HepG2 (cell line): ENCODE data around the gene EID3. TPM values are rescaled to one million over a fixed set of nuclear protein-coding genes. Genes with fewer than 3 reads are reported as not detected.
A peak's percentile ranks its signal among the peaks of the same experiment; 100 is the strongest.

Source experiments
- ATAC-seq: fragments of 200-7000 bp; cut with Tn5 transposase; 3 replicates; pipeline ENCODE4 v1.9.1; 2020; ENCODE audit warnings: mild to moderate bottlenecking, moderate library complexity
- BruUV-seq: library from RNA; stranded (reverse); fragments of 400-500 nt; replicated peaks from 2 replicates; lab custom pipeline; 2021; lab: Mats Ljungman, UMichigan
- CTCF ChIA-PET: fragments of 300-600 bp; formaldehyde crosslinking; extraction: SDS; loops from one replicate; lab custom pipeline; 2021; ENCODE audit warnings: low total read pairs, inconsistent platforms, low intra/inter-chr PET ratio; lab: Yijun Ruan, JAX
- POLR2A ChIA-PET: fragments of 350-600 bp; sonication (Branson Sonifier 250); formaldehyde crosslinking; loops from one replicate; lab custom pipeline; 2020; ENCODE audit warnings: antibody characterized with exemption, inconsistent platforms; lab: Yijun Ruan, JAX
- DNase-seq: peaks from one replicate; pipeline ENCODE4 v3.0.0-alpha.2; 2015; ENCODE audit warnings: low spot score
- FAIRE-seq: peaks from 3 replicates; lab custom pipeline; 2011; peaks lifted over from hg19 to GRCh38; lab: Jason Lieb, UNC
- H2AFZ ChIP-seq: one replicate; pipeline ENCODE4 v1.6.1; 2011; ENCODE audit warnings: low read length, inconsistent platforms
- H3K27ac ChIP-seq: fragments of 300-600 bp; 3 replicates; pipeline ENCODE4 v1.8.0; 2011; ENCODE audit warnings: mixed run types, mild to moderate bottlenecking, mixed read lengths, low read length, inconsistent platforms; ENCODE audit not compliant: insufficient read depth; ENCODE audit errors: extremely low read length
- H3K27me3 ChIP-seq, 2 experiments: fragments of 200-600 bp in 1 of 2; 2 replicates in 1 of 2; 3 replicates in 1 of 2; pipeline versions ENCODE4 v1.6.0 to v1.8.0; 2011; ENCODE audit warnings: low read length in 2 of 2, mild to moderate bottlenecking in 2 of 2, moderate library complexity in 2 of 2, inconsistent platforms in 1 of 2; ENCODE audit not compliant: insufficient read depth in 2 of 2, control insufficient read depth in 1 of 2
- H3K36me3 ChIP-seq, 2 experiments: fragments of 200-600 bp in 1 of 2; replicated peaks in 1 of 2; 2 replicates in 1 of 2; 3 replicates in 1 of 2; pipeline versions ENCODE4 v1.5.1 to v1.8.0; 2011; ENCODE audit warnings: low read length in 2 of 2, inconsistent platforms in 1 of 2; ENCODE audit not compliant: insufficient read depth in 2 of 2, control insufficient read depth in 1 of 2
- H3K4me1 ChIP-seq: 2 replicates; pipeline ENCODE4 v1.5.1; 2012; ENCODE audit warnings: low read length, inconsistent platforms; ENCODE audit not compliant: insufficient read depth
- H3K4me2 ChIP-seq: 2 replicates; pipeline ENCODE4 v1.6.0; 2011; ENCODE audit warnings: low read depth, low read length, inconsistent platforms
- H3K4me3 ChIP-seq, 3 experiments: fragments of 200-600 bp in 1 of 3; sonication (generic), shearing (Covaris generic) in 1 of 3; replicated peaks in 1 of 3; 2 replicates each; pipeline ENCODE4 v1.5.1; 2011 to 2016; ENCODE audit warnings: low read length in 3 of 3, inconsistent platforms in 2 of 3, low read depth in 2 of 3, mild to moderate bottlenecking in 2 of 3, control low read depth in 1 of 3, mixed read lengths in 1 of 3; ENCODE audit not compliant: insufficient read depth in 1 of 3
- H3K79me2 ChIP-seq: one replicate; pipeline ENCODE4 v1.6.1; 2011; ENCODE audit warnings: low read length, inconsistent platforms; ENCODE audit not compliant: insufficient read depth
- H3K9ac ChIP-seq: 2 replicates; pipeline ENCODE4 v1.6.0; 2011; ENCODE audit warnings: mild to moderate bottlenecking, low read depth, low read length, inconsistent platforms; ENCODE audit not compliant: insufficient read depth
- H3K9me3 ChIP-seq: 2 replicates; pipeline ENCODE4 v1.5.1; 2012; ENCODE audit warnings: mild to moderate bottlenecking, low read length
- H4K20me1 ChIP-seq: 2 replicates; pipeline ENCODE4 v1.6.0; 2011; ENCODE audit warnings: inconsistent platforms, mild to moderate bottlenecking, low read length, moderate library complexity; ENCODE audit not compliant: insufficient read depth
- NR3C1 ChIP-seq: sonication (generic); formaldehyde crosslinking; IDR thresholded peaks from 2 replicates; pipeline ENCODE4 v1.4.0; 2020; ENCODE audit warnings: missing genetic modification reagents
- RNF2 ChIP-seq: fragments of 450-650 bp; conservative IDR thresholded peaks from 2 replicates; pipeline ENCODE4 v1.6.1; 2016; ENCODE audit warnings: low read depth
- SIN3B ChIP-seq: fragments of 150-350 bp; IDR thresholded peaks from 2 replicates; pipeline ENCODE4 v1.6.1; 2014; ENCODE audit warnings: low read length
- ZNF556 ChIP-seq: sonication (generic); formaldehyde crosslinking; IDR thresholded peaks from 2 replicates; pipeline ENCODE4 v1.4.0; 2020; ENCODE audit warnings: mild to moderate bottlenecking, missing genetic modification reagents, borderline replicate concordance
- ZNF646 ChIP-seq: sonication (generic); formaldehyde crosslinking; IDR thresholded peaks from 2 replicates; pipeline ENCODE4 v1.9.0; 2021; ENCODE audit warnings: mild to moderate bottlenecking, missing genetic modification reagents
- WGBS: methylation state at CpG from one replicate; pipeline ENCODE4 v1.1.6; 2017; ENCODE audit warnings: low lambda C conversion rate; 5-methylcytosine and 5-hydroxymethylcytosine counted together
- in situ Hi-C: cut with HindIII; loops from 2 replicates; pipeline ENCODE4 v1.10.0; 2017; ENCODE audit warnings: low pct_unique_long_range_greater_than_20kb; ENCODE audit not compliant: extremely low pct_ligation_motif_present
- intact Hi-C: fragments of 100-400 bp; cut with micrococcal nuclease; formaldehyde crosslinking; loops from one replicate; pipeline ENCODE4 v1.10.0; 2022; ENCODE audit not compliant: unreplicated experiment
- polyA plus RNA-seq, 8 experiments: library from polyadenylated mRNA; depleted of rRNA in 3 of 8; stranded (reverse) in 7 of 8; unstranded in 1 of 8; fragments of >200 nt; fragmentation: Illumina TruSeq in 4 of 8; extraction: Trizol in 4 of 8; gene quantifications; 2 replicates each; pipeline versions ENCODE4 v1.2.1 to v1.2.3, GENCODE V29; 2011 to 2016; ENCODE audit warnings: low read depth in 4 of 8, missing spikeins in 1 of 8, mixed read lengths in 1 of 8; ENCODE audit not compliant: insufficient read depth in 1 of 8
- total RNA-seq, 5 experiments: library from RNA; depleted of rRNA; stranded (reverse); fragments of >200 nt; fragmentation: Illumina TruSeq; extraction: Trizol; gene quantifications; 2 replicates each; pipeline ENCODE4 v1.2.3, GENCODE V29; 2016; ENCODE audit warnings: low read depth in 1 of 5

EID3 gene
- total and polyA plus RNA-seq, 2 of the 13 experiments (the other 11 are each of a cell fraction or from before 2014, with no cell fraction given): 0.38 to 4.5 TPM

GRCh38 chr12:104275689-104276088, 27.9 kb upstream of the EID3 start:
- Histone ChIP-seq H3K27me3 (no peaks in the 10 kb centered on the region), H2AFZ (peak overlapping the region; percentile 76), H3K27ac (no peak overlapping the region), H3K36me3 (no peaks in the 10 kb centered on the region), H3K4me2 (peak overlapping the region; percentile 80), H3K79me2 (no peaks in the 10 kb centered on the region), H3K9me3 (no peaks in the 10 kb centered on the region), H3K4me1 (peaks cover 28% of the 10 kb centered on the region), H3K4me3 (peak overlapping the region in 2 of 3 experiments; percentile 62 to 65; a peak in 5 of 6 replicates), H3K9ac (no peak overlapping the region), H4K20me1 (no peaks in the 10 kb centered on the region)
- in situ Hi-C loops: no loop called here
- POLR2A ChIA-PET: interaction anchor here (1.9 to 2.6 kb wide), 2 partner anchors 11 to 13 kb away, joined by 9 to 18 read pairs; no protein-coding TSS in a partner anchor
- TF ChIP-seq NR3C1 (CRISPR knock-in tag) (no peak), ZNF556 (CRISPR knock-in tag) (no peak), ZNF646 (CRISPR knock-in tag) (no peak), RNF2 (no peak), SIN3B (no peak)
- ATAC-seq: no peak
- 30% methylated on average over 5 of the region's 5 CpGs for WGBS
- CTCF ChIA-PET: no interaction called here
- no peak for DNase-seq
- no TSS peak for BruUV-seq
- intact Hi-C loops: no loop called here
- no peak for FAIRE-seq
